HL-60/S4 treated with phorbol 12-myristate 13-acetate at 8.2 ng/mL for 4 days and 3 days (cell line): Measurements from ENCODE around the gene DACT1.

Experiments
- in situ Hi-C: fragments of 300-500 bp; cut with MboI; formaldehyde crosslinking; loops from 2 replicates; pipeline ENCODE4 v1.15.0; 2022; ENCODE audit warnings: low sequenced_read_pairs

Gene DACT1

DNA sequence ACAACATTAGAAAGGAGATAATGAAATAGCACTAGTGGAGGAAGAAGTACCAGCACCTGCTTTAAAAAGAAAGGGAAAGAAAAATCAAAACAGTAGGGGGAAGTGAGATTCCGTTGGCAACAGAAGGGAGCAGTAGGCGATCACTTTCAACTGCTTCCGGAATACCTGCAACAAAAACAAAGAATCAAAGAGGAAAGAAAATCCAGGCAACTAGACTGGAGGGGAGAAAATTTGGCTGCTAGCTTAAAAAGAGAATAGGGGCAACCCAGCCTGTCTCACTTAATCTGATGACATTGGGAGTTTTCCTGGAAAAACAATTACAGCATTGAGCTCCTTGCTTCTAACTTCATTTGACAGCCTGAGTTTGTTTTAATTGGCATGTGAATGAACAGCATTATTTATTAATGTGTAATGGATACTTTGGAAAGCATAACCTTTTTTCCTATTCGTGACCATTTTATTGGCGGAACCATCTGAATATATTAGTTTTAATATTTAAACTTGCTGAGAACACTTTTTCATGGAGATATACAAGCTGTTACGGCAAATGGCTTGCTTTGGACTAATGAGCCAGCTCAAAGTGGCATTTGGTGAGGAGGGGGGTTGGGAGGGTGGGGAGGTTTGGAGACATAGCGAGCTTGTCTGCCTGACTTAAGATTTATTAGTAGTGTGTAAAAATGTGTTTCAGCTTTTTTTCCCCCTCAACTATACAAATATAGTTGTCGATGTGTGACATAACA is 2.5 kb upstream of the DACT1 start:
- in situ Hi-C loops, result no loop called here

DNA sequence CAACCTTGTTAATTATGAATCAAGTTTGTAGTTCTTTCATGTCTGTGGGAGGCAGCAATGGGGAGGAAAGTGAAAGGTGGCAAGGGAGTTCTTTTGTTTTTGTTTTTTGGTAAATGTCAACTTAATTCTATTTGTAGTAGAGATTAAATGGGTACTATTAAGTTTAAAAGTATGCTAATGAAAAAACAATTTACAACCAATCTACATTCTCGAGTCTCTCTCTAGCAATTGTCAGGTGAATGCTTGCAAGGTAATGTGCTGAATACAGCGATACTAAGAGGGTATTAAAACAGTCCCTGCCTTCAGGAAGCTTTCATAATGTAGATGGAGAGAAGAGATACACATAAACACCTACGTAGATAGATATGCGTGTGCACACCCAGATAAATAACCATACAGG is 1.6 kb upstream of the DACT1 start:
- in situ Hi-C loops, result no loop called here

DNA sequence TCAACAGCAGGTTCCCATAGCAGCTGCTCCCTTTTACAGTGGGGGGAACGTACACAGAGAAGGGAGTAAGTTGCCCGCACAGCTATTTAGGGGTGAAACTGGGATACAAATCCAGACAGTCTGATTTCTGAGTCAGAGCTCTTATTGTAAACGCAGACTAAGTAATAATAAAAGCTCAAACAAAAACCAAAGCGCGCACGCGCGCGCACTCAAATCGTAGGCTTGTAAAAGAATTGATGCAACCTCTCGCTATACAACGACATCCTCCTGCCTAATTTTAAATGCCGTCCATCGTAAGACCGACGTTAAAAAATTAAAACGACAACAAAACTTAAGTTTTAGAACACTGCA is 747 bp upstream of the DACT1 start:
- in situ Hi-C loops, result no loop called here

DNA sequence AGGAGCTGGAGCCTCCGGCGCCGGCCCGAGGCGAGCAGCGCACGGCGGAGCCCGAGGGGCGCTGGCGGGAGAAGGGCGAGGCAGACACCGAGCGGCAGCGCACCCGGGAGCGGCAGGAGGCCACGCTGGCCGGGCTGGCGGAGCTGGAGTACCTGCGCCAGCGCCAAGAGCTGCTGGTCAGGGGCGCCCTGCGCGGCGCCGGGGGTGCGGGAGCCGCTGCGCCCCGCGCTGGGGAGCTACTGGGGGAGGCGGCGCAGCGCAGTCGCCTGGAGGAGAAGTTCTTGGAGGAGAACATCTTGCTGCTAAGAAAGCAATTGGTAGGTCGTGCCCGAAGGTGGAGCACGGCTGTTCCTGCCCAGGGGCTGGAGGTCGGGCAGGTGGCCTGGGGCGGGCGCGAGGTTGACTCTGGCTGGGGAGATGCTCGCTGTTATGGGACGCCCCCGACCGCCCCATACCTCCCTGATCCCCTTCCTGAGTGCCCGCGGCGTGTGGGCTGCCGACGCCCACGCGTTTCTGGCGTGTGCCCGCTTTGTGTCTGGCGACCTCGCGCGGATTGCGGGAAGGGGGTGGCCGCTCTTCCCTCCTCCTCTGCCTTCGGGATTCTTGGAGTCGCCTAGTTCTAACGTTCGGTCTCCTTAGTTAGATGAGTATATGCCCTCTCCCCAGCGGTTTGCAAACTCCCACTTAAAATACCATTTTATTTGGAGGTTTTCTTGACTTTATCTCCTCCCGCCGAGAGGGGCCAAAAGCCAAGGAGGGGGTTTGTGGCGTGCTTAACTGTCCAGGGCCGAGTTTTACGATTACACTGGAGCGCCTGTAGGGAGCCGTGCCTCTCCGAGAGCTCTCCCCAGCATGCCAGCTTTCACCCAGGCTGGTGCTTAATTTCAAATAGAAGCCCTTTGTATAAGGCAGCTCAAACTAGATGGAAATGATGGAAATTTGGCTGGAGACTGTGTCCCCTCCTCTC is 752 bp downstream of the DACT1 start:
- in situ Hi-C loops, result no loop called here

DNA sequence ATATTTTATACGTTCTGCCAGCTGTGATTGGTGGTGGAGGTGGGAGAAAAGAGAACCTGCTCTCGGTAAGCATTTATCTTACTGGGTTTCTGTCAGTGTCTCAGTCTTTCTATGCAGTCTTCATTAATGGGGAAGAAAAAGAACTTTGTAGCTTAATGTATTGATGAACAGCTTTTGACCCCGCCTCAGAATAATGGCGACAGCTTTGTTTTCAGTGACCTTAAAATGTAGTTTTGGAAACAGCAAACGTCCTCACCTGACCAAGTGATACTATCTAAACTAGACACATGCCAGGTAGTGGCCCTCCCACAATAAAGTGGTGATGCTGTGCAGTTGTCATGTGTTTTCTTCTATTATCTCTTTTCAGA is 1.4 kb downstream of the DACT1 start:
- in situ Hi-C loops, result no loop called here

DNA sequence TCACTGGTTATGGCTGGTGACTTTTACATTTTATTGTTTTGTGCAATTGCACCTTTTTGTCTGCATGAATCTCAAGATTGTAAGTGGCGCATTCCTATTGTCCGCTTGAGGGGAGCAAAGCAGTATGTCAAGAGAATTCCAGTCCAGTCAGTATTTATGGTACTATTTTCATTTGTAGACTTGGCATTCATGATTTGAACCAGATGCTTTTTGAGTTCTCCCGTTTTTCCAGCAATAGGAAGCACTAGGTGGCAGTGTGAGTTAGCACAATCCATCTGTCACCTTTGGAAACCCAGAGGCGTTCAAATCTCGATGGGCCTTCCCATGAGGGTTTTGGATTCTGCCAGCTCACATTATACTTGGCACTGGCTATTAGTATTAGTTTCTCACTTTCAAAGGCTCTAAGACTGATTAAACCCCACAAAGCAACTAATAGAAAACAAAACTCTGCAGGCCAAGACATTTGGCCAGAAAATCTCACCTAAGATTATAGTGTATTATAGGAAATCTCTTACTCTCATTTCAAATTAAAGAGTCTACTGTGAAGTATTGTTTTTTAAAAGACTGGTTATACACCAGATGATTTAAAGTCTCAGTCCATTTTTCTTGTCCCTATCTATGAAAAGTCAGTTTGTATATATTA is 2.2 kb downstream of the DACT1 start:
- in situ Hi-C loops, result no loop called here

DNA sequence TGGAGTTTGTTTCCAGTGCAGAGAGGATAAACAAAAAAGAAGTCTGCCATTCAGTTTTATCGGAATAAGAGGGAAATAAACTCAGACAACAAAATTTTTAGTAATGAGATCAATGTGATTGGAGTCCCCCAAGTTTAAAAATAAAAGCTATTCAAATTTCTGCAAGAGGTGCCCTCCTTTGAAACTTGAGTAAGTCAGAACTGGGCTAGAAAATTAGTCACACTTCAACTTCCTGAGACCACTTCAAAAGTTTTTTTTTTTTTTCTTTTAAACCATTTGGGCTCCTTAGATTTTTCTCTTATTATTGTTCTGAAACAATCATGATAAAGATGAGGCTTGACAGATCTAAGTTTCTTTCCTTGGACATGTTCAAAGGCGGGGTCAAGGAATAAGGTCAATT is 3.2 kb downstream of the DACT1 start:
- in situ Hi-C loops, result no loop called here

DNA sequence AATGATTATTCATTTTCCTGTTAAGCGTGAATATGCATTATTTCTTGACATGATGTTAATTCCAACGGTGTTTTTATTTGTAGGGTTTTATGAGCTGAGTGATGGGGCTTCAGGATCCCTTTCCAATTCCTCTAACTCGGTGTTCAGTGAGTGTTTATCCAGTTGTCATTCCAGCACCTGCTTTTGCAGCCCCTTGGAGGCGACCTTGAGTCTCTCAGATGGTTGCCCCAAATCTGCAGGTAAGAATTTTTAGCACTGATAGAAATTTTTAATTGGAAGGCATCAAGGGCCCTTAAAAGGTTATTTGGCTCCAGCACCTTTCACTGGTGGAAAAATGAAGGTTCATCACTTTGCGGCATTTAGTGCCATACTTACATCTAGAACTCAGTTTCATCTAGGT is 3.7 kb downstream of the DACT1 start:
- in situ Hi-C loops, result no loop called here

DNA sequence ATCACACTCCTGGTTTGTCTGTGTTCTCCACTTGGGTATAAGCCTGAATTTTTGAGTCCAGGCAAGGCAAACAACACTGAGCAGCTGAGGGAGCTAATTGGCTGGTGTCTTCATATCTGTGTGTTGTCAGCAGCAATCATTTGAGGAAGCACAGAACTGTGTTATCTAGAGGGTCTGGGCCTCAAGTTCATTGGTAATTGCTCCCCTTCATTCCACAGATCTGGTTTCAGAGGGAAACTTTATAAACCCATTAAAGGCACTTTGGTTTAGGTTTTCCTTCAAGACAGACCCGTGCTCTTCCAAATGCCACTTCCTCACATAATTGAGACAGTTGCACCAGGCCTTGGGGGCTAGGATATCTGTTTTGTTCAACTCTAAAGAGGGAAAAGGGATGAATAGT is 5.6 kb downstream of the DACT1 start:
- in situ Hi-C loops, result no loop called here

DNA sequence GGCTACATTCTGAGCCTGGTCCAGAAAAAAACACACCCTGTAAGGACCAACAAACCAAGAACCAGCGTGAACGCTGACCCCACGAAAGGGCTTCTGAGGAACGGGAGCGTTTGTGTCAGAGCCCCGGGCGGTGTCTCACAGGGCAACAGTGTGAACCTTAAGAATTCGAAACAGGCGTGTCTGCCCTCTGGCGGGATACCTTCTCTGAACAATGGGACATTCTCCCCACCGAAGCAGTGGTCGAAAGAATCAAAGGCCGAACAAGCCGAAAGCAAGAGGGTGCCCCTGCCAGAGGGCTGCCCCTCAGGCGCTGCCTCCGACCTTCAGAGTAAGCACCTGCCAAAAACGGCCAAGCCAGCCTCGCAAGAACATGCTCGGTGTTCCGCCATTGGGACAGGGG is 7.9 kb downstream of the DACT1 start:
- in situ Hi-C loops, result no loop called here

DNA sequence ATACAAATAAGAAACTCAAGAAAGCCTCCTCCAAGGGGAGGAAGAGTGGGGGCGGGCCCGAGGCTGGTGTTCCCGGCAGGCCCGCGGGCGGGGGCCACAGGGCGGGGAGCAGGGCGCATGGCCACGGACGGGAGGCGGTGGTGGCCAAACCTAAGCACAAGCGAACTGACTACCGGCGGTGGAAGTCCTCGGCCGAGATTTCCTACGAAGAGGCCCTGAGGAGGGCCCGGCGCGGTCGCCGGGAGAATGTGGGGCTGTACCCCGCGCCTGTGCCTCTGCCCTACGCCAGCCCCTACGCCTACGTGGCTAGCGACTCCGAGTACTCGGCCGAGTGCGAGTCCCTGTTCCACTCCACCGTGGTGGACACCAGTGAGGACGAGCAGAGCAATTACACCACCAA is 8.7 kb downstream of the DACT1 start:
- in situ Hi-C loops, result no loop called here

DNA sequence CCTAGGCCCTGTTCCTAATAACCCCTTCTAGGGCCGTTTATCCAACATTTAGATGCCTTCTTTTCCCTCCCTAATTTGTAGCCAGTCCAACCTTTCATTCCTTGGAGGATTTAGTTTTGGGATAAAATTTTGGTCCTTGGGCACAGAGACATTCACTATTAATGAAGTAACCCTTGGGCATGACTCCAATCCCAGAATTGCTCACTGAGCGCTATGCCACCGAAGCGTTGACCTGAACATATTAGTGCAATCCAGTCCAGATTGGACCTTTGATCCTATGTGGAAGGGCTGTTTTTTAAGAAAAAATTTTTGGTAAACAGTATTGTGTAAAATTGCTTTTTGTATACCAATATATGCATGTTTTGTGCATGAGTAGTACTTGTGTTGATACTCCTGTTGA is 10.0 kb downstream of the DACT1 start:
- in situ Hi-C loops, result no loop called here

DNA sequence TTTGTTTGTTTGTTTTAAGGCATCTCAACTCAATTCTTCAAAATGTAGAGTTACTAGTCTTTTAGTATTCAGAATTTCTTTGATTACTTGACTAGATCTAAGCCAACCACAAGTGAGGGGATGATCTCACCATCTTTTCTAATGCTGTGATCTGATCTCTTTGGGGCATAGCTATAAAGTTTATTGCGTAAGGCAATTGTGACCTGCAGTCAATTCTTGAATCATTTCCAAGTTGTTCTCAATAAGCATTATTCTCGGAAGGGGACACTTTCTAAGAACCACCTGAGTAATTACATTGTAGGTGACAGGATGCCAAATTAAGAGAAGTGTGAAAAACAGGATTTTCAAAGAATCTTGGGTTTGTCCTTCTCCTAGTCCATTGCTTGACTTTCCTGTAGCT is 13.1 kb downstream of the DACT1 start:
- in situ Hi-C loops, result no loop called here

DNA sequence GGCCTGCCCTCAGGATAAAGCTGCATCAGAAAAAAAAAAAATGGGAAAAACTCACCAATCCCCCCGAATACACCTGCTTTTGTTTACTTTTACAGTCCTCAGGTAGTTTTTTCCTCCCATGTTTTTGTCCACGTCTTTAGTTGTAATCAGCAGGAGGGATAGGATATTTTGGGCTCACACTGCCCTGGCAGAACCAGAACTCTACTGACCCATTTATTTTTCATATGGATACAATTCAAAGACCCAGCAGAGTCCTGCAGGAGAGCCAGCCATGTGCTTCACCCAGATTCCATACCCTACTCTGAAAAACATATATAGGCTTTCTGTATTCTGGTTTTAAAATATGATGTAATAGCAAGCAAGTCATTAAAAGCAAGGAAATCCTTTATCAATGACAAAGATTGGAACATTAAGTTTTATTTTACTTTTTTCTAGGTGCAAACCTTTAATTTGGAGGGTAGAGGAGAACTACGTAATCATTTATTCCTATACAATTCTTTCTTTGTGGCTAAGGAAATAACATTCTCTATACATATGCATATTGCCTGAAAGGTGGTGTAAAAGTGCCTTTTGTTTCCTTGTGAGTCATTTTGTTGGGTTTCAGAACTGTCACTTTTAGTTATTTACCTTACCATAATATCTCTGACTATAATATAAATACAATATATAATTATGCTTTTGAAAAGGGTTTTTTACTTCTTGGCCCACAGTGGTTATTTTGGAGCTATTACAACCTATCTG is 19.1 kb downstream of the DACT1 start:
- in situ Hi-C loops, result no loop called here

DNA sequence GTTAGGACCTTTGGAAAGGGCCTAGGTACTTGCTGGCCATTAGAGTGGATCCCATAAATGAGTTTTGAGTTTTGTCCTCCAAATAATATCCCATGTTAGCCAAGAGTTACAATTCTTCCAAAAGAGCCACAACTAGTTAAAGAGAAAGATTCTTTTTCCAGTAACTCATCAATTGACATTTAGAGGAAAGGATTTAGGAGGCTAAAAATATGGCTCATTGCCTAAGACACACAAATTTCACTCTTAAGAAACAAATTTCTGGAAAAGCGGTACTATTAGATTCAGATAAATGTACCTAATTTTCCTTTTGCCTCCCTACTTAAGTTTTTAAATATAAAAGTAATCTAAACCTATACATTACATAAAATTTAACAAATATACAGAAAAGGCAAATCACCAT is 21.3 kb downstream of the DACT1 start:
- in situ Hi-C loops, result no loop called here

DNA sequence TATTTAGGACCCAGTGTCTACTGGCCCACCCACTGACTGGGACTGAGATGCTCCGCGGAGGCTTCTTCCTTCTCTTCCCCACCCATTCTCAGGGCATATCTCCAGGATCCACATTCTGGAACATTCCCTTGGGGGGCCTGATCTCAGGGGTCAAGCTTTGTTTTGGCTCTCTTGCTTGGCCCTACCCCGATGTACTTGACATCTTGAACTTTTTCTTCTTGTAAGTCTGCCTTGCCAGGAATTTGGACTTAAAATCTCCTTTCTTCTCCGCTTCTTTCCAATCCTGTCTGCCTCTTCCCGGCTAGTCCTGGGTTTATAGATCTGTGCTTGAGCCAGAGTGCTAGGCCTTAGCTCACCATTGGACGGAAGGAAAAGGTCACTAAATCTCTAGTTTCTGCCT is 22.1 kb downstream of the DACT1 start:
- in situ Hi-C loops, result no loop called here

DNA sequence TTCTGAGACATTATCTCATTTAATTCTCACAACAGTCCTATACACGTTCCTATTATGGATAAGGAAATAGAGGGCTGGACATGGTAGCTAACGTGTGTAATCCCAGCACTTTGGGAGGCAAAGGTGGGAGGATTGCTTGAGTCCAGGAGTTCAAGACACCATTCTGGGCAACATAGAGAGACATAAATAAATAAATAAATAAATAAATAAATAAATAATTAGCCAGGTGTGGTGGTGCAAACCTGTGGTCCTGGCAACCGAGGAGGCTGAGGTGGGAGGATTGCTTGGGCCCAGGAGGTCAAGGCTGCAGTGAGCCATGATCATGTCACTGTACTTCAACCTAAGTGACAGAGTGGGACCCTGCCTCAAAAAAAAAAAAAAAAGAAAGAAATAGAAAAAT is 22.6 kb downstream of the DACT1 start:
- in situ Hi-C loops, result no loop called here

DNA sequence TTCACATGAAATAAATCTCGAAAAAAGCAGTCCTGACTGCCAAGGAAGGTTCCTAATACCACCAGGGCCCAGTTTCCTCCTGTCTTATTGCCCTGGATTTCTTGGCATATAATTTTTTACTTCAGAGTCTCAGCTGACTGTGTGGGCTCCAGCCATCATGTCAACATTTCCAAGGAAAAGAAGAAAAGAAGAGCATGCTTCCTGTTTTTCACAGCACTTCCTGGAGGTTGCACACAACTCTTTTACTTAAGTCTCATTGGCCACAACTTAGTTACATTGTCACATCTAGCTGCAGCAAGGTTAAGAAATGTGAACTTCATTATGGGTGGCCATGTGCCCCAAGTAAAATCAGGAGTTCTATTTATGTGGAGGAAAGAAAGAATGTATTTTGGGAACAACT is 24.3 kb downstream of the DACT1 start:
- in situ Hi-C loops, result no loop called here

DNA sequence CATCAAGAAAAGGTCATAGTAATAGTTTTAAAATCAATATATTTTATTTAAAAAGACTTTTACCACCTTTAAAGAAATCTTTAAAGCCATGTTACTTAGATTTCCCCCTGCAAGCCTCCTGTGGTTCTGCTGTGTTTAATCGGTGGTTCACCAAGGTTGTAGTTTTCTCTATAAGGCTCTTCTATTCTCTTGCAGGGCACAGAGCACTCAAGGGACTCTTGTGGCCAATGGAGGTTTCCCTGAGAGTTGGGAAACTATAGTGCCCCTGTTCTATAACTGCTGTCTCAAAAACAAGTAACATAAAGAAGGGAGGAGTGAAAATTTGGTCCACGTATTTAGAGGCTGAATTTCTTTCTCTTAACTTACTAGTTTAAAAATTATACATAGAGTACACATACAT is 25.0 kb downstream of the DACT1 start:
- in situ Hi-C loops, result no loop called here

DNA sequence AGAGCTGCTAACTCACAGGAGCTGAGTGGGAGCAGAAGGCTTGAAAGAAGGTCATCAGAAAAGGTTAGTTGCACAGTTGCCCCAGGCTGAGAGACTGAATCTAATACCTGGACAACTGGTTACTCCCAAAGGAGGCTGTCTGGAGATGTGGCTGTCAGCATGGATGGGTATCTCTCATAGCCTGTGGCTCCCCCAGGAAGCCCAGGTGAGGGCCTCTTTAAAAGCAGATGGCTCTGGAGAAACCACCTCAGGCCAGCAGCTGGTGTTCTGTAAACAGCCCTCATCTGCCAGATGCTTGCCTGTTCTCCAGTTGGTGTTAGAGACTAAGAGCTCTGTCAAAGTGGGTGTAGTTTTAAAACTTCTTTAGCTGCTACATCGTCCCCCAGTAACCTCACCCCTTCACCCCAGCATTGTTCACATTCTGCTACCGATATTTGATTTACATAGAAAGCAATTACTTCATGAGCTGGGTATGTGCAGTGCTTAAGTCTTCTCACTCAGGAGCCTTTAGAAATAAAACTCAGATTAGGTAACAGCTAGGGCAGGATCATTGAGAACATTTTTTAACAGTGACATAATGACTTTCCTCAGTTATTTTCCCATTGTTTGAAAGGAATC is 25.8 kb downstream of the DACT1 start:
- in situ Hi-C loops, result no loop called here
